AML-193 (cell line): ENCODE results near the gene TAP1.
A peak's percentile ranks its signal among the peaks of the same experiment; 100 is the strongest.
"Not testable (repeated sequence)": the region's sequence is repeated elsewhere in the genome, so short reads cannot be mapped to it uniquely, and the experiment has no call there.

ENCODE experiments used
- DNase-seq, 2 experiments: peaks; one replicate each; lab custom pipeline; 2025; lab: John Stamatoyannopoulos, UW

The TAP1 gene

GRCh38 chr6:32839356-32839755 is 14.1 kb downstream of the TAP1 start:
- no peak for DNase-seq

GRCh38 chr6:32838114-32838958 is 15.2 kb downstream of the TAP1 start, which contains the start of gene TAP2:
TSS of gene TAP2 (minus strand) at chr6:32838739. CDS start at chr6:32838233, 506 bp downstream.
- peak; percentile 95 for DNase-seq

- DNase-seq, result no peak
Measured at GRCh38 chr6:32837651-32838113, 15.8 kb downstream of the TAP1 start.

- no peak for DNase-seq
Measured at GRCh38 chr6:32836873-32837272, 16.6 kb downstream of the TAP1 start.

GRCh38 chr6:32835167-32835893 is 18.2 kb downstream of the TAP1 start:
- DNase-seq, result no peak

- DNase-seq, result no peak
Measured at GRCh38 chr6:32833664-32834063, 19.8 kb downstream of the TAP1 start.

- no peak for DNase-seq
Measured at GRCh38 chr6:32832535-32832934, 21.0 kb downstream of the TAP1 start.

- no peak for DNase-seq
Measured at GRCh38 chr6:32830936-32831335, 22.6 kb downstream of the TAP1 start.

GRCh38 chr6:32830017-32830416 is 23.5 kb downstream of the TAP1 start:
- no peak for DNase-seq

GRCh38 chr6:32829495-32829894 is 24.0 kb downstream of the TAP1 start:
- no peak for DNase-seq

- DNase-seq, result no peak
Measured at GRCh38 chr6:32827025-32827424, 26.5 kb downstream of the TAP1 start.

- peak; percentile 13 to 25 for DNase-seq
Measured at GRCh38 chr6:32825966-32826365, 27.5 kb downstream of the TAP1 start.

- no peak for DNase-seq
Measured at GRCh38 chr6:32819729-32820128, 33.8 kb downstream of the TAP1 start.

- no peak for DNase-seq
Measured at GRCh38 chr6:32818867-32819266, 34.6 kb downstream of the TAP1 start.

- peak; percentile 29 to 30 for DNase-seq
Measured at GRCh38 chr6:32816746-32817204, 36.7 kb downstream of the TAP1 start, which contains the start of gene HLA-DOB. TSS of gene HLA-DOB (minus strand) at chr6:32817002. CDS start at chr6:32816951, 51 bp downstream.

GRCh38 chr6:32815996-32816395 is 37.5 kb downstream of the TAP1 start:
- DNase-seq, result no peak

GRCh38 chr6:32815115-32815514 is 38.4 kb downstream of the TAP1 start:
- DNase-seq, result no peak

- no peak for DNase-seq
Measured at GRCh38 chr6:32814145-32814544, 39.4 kb downstream of the TAP1 start.

- DNase-seq, result no peak
Measured at GRCh38 chr6:32809171-32809570, 44.3 kb downstream of the TAP1 start.

- DNase-seq, result no peak
Measured at GRCh38 chr6:32807020-32807580, 46.4 kb downstream of the TAP1 start.

- DNase-seq, result not testable (repeated sequence)
Measured at GRCh38 chr6:32805404-32805803, 48.1 kb downstream of the TAP1 start.

- DNase-seq, result no peak
Measured at GRCh38 chr6:32803416-32803815, 50.1 kb downstream of the TAP1 start.
